HuH-7.5 (cell line): Measurements from ENCODE around the gene DTNB.
A peak's percentile ranks its signal among the peaks of the same experiment; 100 is the strongest.
"Not testable (repeated sequence)": the region's sequence is repeated elsewhere in the genome, so short reads cannot be mapped to it uniquely, and the experiment has no call there.

ENCODE experiments used
- DNase-seq: peaks from one replicate; pipeline ENCODE4 v3.0.0; 2011; ENCODE audit warnings: low spot score

Gene DTNB

DNA sequence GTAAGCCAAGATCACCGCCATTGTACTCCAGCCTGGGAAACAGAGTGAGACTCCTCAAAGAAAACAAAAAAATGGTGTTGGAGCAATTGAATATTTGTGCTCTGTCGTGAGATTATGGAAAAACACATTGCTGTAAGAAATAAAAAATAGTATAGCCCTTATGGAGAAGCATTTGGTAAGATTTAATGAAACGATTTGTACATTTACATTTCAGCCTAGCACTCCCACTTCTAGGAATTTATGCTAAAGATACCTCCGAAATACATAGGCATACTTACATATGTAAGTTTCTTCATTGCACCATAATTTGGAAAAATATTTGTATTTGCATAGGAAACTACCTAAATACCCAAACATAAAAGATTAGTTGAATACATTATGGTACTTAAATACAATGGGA is 8.7 kb upstream of the DTNB start:
- no peak for DNase-seq

DNA sequence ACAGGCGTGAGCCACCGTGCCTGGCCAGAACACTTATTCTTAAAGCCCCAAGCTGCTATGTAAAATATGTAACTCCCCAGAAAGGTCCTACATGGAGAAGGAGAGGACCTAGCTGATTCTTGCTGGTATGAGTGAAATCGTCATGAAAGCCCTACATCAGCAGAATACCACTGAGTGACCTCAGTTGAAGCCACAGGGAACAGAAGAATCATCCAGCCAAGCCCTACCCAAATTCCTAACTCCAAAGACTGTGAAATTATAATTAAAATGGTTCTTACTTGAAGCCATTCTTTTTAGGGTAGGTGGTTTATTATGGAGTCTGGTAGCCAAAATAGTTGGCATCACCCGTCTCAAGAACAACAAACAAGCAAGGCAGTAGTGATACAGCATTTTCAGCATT is 4.5 kb upstream of the DTNB start:
- DNase-seq: no peak

DNA sequence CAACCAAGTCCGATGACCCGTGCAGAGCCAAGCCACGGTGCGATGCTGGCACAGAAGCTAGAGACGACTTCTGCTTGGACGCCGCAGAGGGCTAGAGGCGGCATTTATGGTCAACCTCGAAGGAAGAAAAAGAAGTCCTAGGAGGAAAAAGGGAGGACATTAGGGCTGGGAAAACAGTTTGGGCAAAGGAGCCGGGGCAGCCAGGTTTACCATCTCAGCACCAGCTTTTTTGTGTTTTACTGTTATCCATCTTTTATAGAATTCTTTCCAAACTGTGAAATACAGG is 643 bp upstream of the DTNB start:
- DNase-seq: no peak

- DNase-seq: peak; percentile 37
These were observed 680 bp downstream of the DTNB start for GRCh38 chr2:25672494-25673299.

DNA sequence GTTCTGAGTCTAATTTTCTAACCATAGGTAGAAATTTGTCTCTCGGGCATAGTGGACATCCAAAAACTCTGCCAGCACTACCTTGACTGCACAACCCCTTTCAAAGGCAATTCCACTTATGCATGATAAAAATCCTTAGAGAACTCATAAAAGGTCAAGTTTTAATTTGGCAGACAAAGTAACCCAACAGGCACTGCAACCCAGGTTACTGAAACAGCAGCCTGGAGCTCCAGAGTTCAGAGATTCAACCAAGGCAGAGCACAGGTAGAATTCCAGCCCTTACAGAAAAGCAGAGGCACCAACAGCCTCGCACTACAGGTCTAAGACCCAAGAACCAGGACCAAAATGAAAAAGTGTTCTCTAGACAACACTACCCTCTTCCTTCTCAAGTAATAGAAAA is 1.8 kb downstream of the DTNB start:
- DNase-seq: no peak

- no peak for DNase-seq
These were observed 3.9 kb downstream of the DTNB start for GRCh38 chr2:25669520-25669919.

GRCh38 chr2:25666218-25666617 is 7.2 kb downstream of the DTNB start:
- no peak for DNase-seq

- DNase-seq: not testable (repeated sequence)
These were observed 7.9 kb downstream of the DTNB start for GRCh38 chr2:25665429-25665828.

- DNase-seq: no peak
These were observed 8.4 kb downstream of the DTNB start for GRCh38 chr2:25664965-25665307.

GRCh38 chr2:25664183-25664964 is 9.0 kb downstream of the DTNB start:
- peak; percentile 28 for DNase-seq

DNA sequence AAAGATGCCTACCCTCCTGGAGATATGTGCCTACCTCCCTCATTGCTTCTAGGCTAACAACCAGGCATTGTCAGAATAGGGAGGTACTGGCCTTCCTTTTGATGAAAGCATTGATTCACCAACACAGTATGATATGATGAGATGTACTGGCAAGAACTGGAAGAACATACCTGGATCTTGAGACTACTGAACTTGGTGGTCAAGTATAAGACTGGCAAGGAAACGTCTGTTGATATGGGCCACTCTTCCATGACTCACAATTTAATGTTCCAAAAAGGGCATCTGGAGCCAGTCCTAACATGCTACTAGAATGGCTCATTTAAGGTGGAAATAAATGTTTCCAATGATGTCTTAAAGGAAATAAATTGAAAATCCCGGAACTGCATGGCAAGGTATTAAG is 18.1 kb downstream of the DTNB start:
- DNase-seq: no peak

GRCh38 chr2:25654801-25655200 is 18.6 kb downstream of the DTNB start:
- no peak for DNase-seq

DNA sequence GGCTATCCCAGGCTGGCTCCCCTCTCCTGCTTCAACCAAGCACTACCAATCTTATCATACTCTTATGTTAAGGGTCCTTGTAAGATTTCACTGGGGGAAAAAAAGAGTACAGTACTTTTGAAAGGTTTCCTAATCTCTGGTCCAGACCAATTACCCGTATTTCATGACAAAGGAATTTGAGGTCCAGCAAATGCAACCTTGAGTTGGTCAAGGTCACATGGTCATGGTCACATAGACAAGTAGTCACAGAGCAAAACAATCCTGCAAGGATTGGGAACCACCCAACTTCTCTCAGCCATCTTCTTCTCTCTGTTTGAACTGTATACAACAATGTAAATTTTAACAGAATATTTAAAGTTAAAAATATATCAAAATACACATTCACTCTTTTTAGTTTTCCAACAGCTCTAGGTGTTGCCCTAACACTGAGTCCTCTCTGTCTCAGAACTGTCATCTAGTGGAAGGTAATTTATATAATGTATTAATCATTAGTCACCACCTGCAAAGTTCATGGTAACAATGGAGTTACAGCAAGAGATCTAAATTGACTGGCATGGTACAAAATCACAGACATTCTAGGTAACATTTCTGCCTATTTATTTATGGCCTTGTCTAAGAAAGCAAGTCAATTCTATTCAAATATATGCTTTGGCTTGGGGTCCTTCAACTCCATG is 21.5 kb downstream of the DTNB start:
- DNase-seq: no peak

DNA sequence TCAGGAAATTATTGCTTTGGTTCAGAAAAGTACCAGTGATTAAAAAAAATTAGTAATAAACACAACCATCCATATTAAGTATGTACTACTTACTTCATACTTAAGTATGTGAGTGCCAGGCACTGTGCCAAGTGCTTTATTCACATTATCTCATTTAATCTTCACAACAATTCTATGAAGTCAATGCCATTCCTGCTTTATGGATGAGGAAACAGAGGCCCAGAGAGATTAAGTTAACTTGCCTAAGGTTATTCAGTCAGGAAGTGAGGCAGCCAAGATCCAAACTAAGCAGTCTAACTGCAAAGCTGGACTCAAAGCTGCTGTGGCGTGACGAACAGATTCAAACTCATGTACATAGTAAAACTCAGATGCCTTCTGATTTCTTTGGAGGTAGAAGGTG is 22.3 kb downstream of the DTNB start:
- no peak for DNase-seq

DNA sequence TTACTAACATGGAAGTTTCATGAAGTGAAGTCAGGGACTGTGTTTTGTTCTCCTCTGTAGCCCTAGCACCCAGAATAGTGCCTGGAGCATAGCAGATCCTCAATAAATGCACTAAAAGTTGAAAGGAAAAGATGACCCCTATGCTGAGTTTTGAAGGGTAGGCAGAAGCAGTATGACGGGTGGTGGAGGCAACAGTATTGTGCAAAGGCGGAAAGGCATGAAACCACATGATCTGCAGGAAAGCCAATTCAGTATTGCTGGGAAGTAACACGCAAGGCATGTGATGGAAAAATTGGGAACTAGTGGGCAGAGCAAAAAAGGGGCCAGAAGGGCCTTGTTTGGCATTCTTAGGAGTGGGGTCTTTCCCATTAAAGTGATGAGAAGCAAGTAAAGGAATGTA is 23.1 kb downstream of the DTNB start:
- DNase-seq: no peak

GRCh38 chr2:25649786-25650185 is 23.6 kb downstream of the DTNB start:
- no peak for DNase-seq

DNA sequence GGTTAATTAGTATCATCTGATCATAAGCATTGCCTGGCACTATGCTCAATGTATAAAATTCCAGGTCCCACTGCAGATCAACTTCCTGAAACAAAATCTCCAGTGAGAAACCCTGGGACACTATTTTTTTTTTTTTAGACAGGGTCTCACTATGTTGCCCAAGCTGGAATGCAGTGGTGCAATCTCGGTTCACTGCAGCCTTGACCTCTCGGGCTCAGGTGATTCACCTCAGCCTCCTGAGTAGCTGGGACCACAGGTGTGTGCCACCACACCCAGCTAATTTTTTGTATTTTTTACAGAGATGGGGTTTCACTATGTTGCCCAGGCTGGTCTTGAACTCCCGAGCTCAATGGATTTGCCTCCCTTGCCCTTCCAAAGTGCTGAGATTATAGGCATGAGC is 31.1 kb downstream of the DTNB start:
- DNase-seq: no peak

- DNase-seq: no peak
These were observed 33.7 kb downstream of the DTNB start for GRCh38 chr2:25639696-25640095.

DNA sequence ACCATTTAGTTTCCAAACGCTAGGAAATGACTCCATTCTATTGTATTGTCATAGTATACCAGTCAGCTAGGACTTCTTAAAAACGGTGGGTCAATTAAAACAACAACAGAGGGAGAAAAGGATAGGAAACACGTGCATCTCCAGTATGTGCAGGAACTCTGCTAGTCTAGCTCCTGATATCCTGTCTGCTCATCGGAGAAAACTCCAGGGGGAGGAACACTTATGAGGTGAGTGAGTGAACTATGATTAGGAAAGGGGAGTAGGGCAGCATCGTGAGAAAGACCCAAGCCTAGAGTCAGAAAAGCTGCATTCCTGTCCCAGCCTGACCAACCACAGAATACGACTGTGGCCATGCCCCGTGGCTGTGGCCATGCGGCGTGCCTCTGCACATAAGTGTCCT is 34.2 kb downstream of the DTNB start:
- DNase-seq: no peak

- DNase-seq: no peak
These were observed 37.6 kb downstream of the DTNB start for GRCh38 chr2:25635797-25636196.

- not testable (repeated sequence) for DNase-seq
These were observed 39.6 kb downstream of the DTNB start for GRCh38 chr2:25633801-25634200.

- DNase-seq: no peak
These were observed 41.0 kb downstream of the DTNB start for GRCh38 chr2:25632396-25632795.

- DNase-seq: no peak
These were observed 48.7 kb downstream of the DTNB start for GRCh38 chr2:25624635-25625034.
